GM23338 (cell line): Measurements from ENCODE around the gene ERI2. TPM values are rescaled to one million over a fixed set of nuclear protein-coding genes. Genes with fewer than 3 reads are reported as not detected.

Experiments
- ATAC-seq: fragments of 200-7000 bp; cut with Tn5 transposase; 3 replicates; pipeline ENCODE4 v1.9.1; 2020
- DNase-seq: peaks from one replicate; pipeline ENCODE4 v3.0.0-alpha.2; 2015; ENCODE audit warnings: low spot score
- H2AFZ ChIP-seq: fragments of 200-600 bp; sonication (generic); 2 replicates; pipeline ENCODE4 v1.8.0; 2016; ENCODE audit warnings: antibody characterized with exemption, mild to moderate bottlenecking, moderate library complexity
- H3F3A ChIP-seq: fragments of 200-600 bp; sonication (generic); replicated peaks from 2 replicates; pipeline ENCODE4 v1.8.0; 2017; ENCODE audit warnings: antibody characterized with exemption, mixed run types, low read depth
- H3K27ac ChIP-seq: fragments of 200-600 bp; sonication (generic); 2 replicates; pipeline ENCODE4 v1.6.1; 2016; ENCODE audit warnings: low read depth
- H3K27me3 ChIP-seq: fragments of 200-600 bp; sonication (generic); 2 replicates; pipeline ENCODE4 v1.8.0; 2016; ENCODE audit warnings: mild to moderate bottlenecking, mixed run types, moderate library complexity; ENCODE audit not compliant: insufficient read depth
- H3K36me3 ChIP-seq: fragments of 200-600 bp; sonication (generic); 2 replicates; pipeline ENCODE4 v1.8.0; 2016; ENCODE audit warnings: mild to moderate bottlenecking; ENCODE audit not compliant: insufficient read depth
- H3K4me1 ChIP-seq: fragments of 200-600 bp; sonication (generic); 2 replicates; pipeline ENCODE4 v1.8.0; 2016; ENCODE audit warnings: mild to moderate bottlenecking, moderate library complexity; ENCODE audit not compliant: insufficient read depth
- H3K4me2 ChIP-seq: fragments of 200-600 bp; sonication (generic); 2 replicates; pipeline ENCODE4 v1.7.1; 2017; ENCODE audit warnings: mixed run types
- H3K4me3 ChIP-seq: fragments of 200-600 bp; sonication (generic); 2 replicates; pipeline ENCODE4 v1.6.1; 2016; ENCODE audit warnings: mixed run types
- H3K79me2 ChIP-seq: fragments of 200-600 bp; sonication (generic); replicated peaks from 2 replicates; pipeline ENCODE4 v1.8.0; 2017; ENCODE audit warnings: mild to moderate bottlenecking; ENCODE audit not compliant: insufficient read depth
- H3K9me2 ChIP-seq: fragments of 200-600 bp; sonication (generic); 2 replicates; pipeline ENCODE4 v1.8.0; 2017; ENCODE audit not compliant: insufficient read depth
- H4K20me1 ChIP-seq: fragments of 200-600 bp; sonication (generic); replicated peaks from 2 replicates; pipeline ENCODE4 v1.8.0; 2017; ENCODE audit warnings: mild to moderate bottlenecking; ENCODE audit not compliant: insufficient read depth
- H3K27ac Mint-ChIP-seq: 2 replicates; pipeline ENCODE4 v1.8.0; 2020; ENCODE audit warnings: inconsistent platforms, mild to moderate bottlenecking, moderate library complexity, mixed read lengths
- H3K27me3 Mint-ChIP-seq: 3 replicates; pipeline ENCODE4 v1.8.0; 2022; ENCODE audit warnings: low read depth, mild to moderate bottlenecking, moderate library complexity, mixed read lengths, inconsistent platforms; ENCODE audit not compliant: insufficient read depth, poor library complexity
- H3K36me3 Mint-ChIP-seq: 3 replicates; pipeline ENCODE4 v1.8.0; 2021; ENCODE audit warnings: low read depth, mild to moderate bottlenecking, inconsistent platforms, moderate library complexity, mixed read lengths
- H3K4me1 Mint-ChIP-seq: 3 replicates; pipeline ENCODE4 v1.8.0; 2020; ENCODE audit warnings: mild to moderate bottlenecking, inconsistent platforms, mixed read lengths
- H3K4me3 Mint-ChIP-seq: 3 replicates; pipeline ENCODE4 v1.8.0; 2021; ENCODE audit warnings: moderate library complexity, mild to moderate bottlenecking, inconsistent platforms, mixed read lengths
- H3K9me3 Mint-ChIP-seq: 3 replicates; pipeline ENCODE4 v1.8.0; 2020; ENCODE audit warnings: moderate library complexity, mild to moderate bottlenecking, inconsistent platforms, mixed read lengths
- CREB1 ChIP-seq: fragments of 250-450 bp; sonication (Bioruptor Pico); IDR thresholded peaks from 2 replicates; pipeline ENCODE4 v1.5.0; 2020; ENCODE audit warnings: low read depth, mild to moderate bottlenecking, moderate library complexity
- CTCF ChIP-seq, 2 experiments: fragments of 200-600 bp in 1 of 2; sonication (generic) in 1 of 2; conservative IDR thresholded peaks; 2 replicates each; pipeline versions ENCODE4 v1.5.1 to v1.6.1; 2016 to 2017; ENCODE audit warnings: antibody characterized with exemption in 2 of 2, low read depth in 2 of 2, mild to moderate bottlenecking in 2 of 2, moderate library complexity in 1 of 2
- ETS1 ChIP-seq: IDR thresholded peaks from 2 replicates; pipeline ENCODE4 v1.6.1; 2016; ENCODE audit warnings: antibody characterized with exemption
- EZH2 ChIP-seq: fragments of 200-600 bp; sonication (generic); IDR thresholded peaks from one replicate; pipeline ENCODE4 v1.8.0; 2017; ENCODE audit warnings: antibody characterized with exemption, mild to moderate bottlenecking, low read depth; ENCODE audit not compliant: unreplicated experiment
- EZH2phosphoT487 ChIP-seq: fragments of 200-600 bp; sonication (generic); IDR thresholded peaks from one replicate; pipeline ENCODE4 v1.8.1; 2018; ENCODE audit warnings: antibody characterized with exemption; ENCODE audit not compliant: unreplicated experiment
- JUNB ChIP-seq: IDR thresholded peaks from one replicate; pipeline ENCODE4 v1.6.1; 2016; ENCODE audit warnings: antibody characterized with exemption; ENCODE audit not compliant: unreplicated experiment
- NANOG ChIP-seq: IDR thresholded peaks from 2 replicates; pipeline ENCODE4 v1.6.1; 2016; ENCODE audit warnings: antibody characterized with exemption, borderline replicate concordance
- REST ChIP-seq: IDR thresholded peaks from one replicate; pipeline ENCODE4 v1.6.1; 2018; ENCODE audit warnings: antibody characterized with exemption; ENCODE audit not compliant: unreplicated experiment
- STAT1 ChIP-seq: IDR thresholded peaks from one replicate; pipeline ENCODE4 v1.6.1; 2016; ENCODE audit warnings: antibody characterized with exemption; ENCODE audit not compliant: unreplicated experiment
- ZNF114 ChIP-seq: fragments of 250-450 bp; sonication (Bioruptor Pico); IDR thresholded peaks from 2 replicates; pipeline ENCODE4 v1.5.0; 2020; ENCODE audit warnings: mild to moderate bottlenecking, moderate library complexity
- ZNF331 ChIP-seq: fragments of 250-450 bp; sonication (Bioruptor Pico); IDR thresholded peaks from 2 replicates; pipeline ENCODE4 v1.5.0; 2020; ENCODE audit warnings: low read depth, mild to moderate bottlenecking, moderate library complexity
- polyA plus RNA-seq: library from polyadenylated mRNA; unstranded; fragments of >200 nt; fragmentation: Nextera tagmentation; extraction: Ambion mirVana; gene quantifications from 2 replicates; pipeline ENCODE4 v1.2.1, GENCODE V29; 2016
- total RNA-seq: library from RNA; depleted of rRNA; stranded (reverse); fragments of >200 nt; shearing (Covaris generic); gene quantifications from 2 replicates; pipeline ENCODE4 v1.2.3, GENCODE V29; 2014

Gene ERI2
- total and polyA plus RNA-seq, 2 experiments from 2014 or later: 7.2 to 19.5 TPM

- TF ChIP-seq ZNF114: no peak
- no peak for TF ChIP-seq EZH2phosphoT487
- no peak for TF ChIP-seq REST
These were observed 55.7 kb downstream of the ERI2 start (continued) for GRCh38 chr16:20750558-20750957.

- no peak overlapping the region for H3K4me3 Mint-ChIP-seq
- Histone ChIP-seq H3K4me2 (no peak overlapping the region), H3K4me1 (no peaks in the 10 kb centered on the region), H4K20me1 (no peaks in the 10 kb centered on the region), H3F3A (no peaks in the 10 kb centered on the region), H3K79me2 (no peaks in the 10 kb centered on the region), H2AFZ (no peak overlapping the region), H3K27me3 (no peaks in the 10 kb centered on the region), H3K27ac (no peak overlapping the region), H3K4me3 (no peak overlapping the region), H3K9me2 (no peaks in the 10 kb centered on the region), H3K36me3 (no peaks in the 10 kb centered on the region)
- H3K9me3 Mint-ChIP-seq: peaks cover 23% of the 10 kb centered on the region
- ATAC-seq (no peak), DNase-seq (no peak)
- peaks cover 1% of the 10 kb centered on the region for H3K27me3 Mint-ChIP-seq
- peaks cover 5% of the 10 kb centered on the region; the same call in 2 of the 3 replicates for H3K4me1 Mint-ChIP-seq
- no peak overlapping the region for H3K27ac Mint-ChIP-seq
- peaks cover 7% of the 10 kb centered on the region for H3K36me3 Mint-ChIP-seq
- no peak for TF ChIP-seq ZNF114
- no peak for TF ChIP-seq NANOG
- no peak for TF ChIP-seq JUNB
- TF ChIP-seq CTCF (conservative IDR thresholded peaks at IDR 0.05; ENCODE audit: low read depth in 2 of 2): no peak
- TF ChIP-seq EZH2phosphoT487: no peak
- no peak for TF ChIP-seq ETS1
- TF ChIP-seq STAT1: no peak
- no peak for TF ChIP-seq CREB1 (CRISPR knock-in tag)
- no peak for TF ChIP-seq EZH2
- no peak for TF ChIP-seq ZNF331
These were observed 56.8 kb downstream of the ERI2 start for GRCh38 chr16:20749474-20749873.
